Measurements from ENCODE around the gene PIP5K1B. TPM values are rescaled to one million over a fixed set of nuclear protein-coding genes. Genes with fewer than 3 reads are reported as not detected.
"Not testable (repeated sequence)": the region's sequence is repeated elsewhere in the genome, so short reads cannot be mapped to it uniquely, and the experiment has no call there.

Gene PIP5K1B
- total RNA-seq, 1 experiment from 2014 or later = not detected

DNA sequence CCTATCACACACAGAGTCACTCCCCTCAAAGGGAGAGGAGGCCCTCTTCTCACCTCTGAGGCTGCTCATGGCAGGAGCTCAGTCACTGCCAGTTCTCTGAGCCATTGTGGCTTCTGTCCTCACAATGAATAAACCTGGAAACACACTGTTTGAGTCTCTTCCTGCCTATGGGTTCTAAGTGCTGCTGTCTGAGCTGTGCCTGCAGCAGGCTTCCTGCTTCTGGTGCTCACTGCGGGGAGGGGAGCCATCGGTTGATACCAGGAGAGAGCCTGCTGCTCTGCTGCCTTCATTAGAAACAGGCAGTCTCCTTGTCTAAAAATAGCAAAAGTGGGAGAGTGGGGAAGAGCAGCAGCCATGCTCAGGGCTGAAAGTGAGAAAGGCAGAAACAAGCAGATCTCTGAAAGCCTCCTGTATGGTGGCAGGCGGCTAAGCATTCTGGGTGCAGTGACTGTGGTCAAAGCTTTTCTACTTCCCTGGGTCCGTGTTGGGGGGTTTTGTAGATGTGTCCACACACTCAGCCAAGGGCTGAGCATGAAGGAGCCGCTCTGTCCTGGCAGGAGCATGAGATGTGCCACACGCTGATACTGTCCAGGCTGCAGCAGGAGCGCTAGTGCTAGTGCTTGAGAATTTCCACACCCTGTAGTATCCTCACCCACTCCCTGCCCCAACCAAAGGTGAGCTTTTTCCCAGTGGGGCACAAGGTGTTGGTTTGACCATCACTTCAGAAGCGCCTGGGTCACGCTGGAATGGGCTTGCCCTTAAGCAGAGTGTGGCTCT lies 274.7 kb downstream of the PIP5K1B start:
- no peak for DNase-seq (ENCODE audit: low read depth)

GRCh38 chr9:68980341-68980914 lies 275.4 kb downstream of the PIP5K1B start:
- no peak for DNase-seq (ENCODE audit: low read depth)

DNA sequence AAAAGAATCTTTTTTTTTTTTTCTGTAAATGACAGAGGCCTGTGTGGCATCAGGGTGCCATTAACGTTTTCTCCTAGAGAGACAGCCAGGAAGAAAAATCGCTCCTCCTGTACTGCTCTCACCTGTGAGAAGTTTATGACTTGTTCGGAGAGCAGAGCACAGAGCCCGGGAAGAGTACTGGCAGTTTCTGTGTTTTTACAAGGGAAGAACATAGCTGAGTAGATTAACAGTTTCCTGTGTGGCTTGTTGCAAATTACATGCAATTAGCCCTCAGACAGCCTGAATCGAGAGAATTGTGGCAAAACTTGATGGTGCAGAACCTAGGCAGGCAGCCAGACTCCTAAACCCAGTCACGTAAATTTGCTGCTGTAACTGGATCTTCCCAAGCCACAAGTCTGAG lies 276.7 kb downstream of the PIP5K1B start:
- DNase-seq (ENCODE audit: low read depth) = no peak

- no peak for DNase-seq (ENCODE audit: low read depth)
Measured at GRCh38 chr9:68983008-68983411, 278.0 kb downstream of the PIP5K1B start.

DNA sequence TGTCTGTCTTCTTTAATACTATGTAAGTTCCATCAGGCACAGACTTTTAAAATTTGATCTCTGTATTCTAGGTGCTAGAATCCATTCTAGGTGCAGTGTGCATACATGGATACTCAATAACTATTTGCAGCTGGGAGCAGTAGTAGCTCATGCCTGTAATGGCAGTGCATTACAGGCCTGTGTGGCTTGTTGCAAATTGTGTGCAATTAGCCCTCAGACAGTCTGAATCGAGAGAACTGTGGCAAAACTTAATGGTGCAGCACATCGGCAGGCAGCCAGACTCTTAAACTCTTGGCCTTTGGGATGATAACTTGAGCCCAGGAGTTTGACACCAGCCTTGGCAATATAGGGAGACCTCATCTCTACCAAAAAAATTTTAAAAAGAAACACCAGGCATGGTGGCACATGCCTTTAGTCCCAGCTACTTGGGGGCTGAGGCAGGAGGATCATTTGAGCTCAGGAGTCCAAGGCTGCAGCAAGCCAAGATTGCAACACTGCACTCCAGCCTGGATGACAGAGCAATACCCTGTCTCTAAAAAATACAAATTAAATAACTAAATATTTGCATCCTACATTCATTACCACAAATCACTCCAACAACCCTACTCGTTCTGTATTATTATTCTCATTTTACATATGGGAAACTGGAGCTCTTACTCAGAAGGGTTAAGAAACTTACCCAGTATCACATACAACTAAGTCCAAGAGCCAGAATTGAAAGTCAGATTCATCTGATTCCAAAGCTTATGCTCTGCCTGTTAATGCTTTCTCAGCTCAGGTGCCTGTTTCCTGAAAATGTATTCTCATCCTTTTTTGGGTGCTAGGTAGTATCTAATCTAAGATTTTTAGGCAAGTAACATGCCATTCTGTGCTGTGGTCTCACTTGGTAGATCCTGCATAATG lies 278.7 kb downstream of the PIP5K1B start:
- no peak for DNase-seq (ENCODE audit: low read depth)

GRCh38 chr9:68986949-68987348 lies 281.9 kb downstream of the PIP5K1B start:
- not testable (repeated sequence) for DNase-seq (ENCODE audit: low read depth)

DNA sequence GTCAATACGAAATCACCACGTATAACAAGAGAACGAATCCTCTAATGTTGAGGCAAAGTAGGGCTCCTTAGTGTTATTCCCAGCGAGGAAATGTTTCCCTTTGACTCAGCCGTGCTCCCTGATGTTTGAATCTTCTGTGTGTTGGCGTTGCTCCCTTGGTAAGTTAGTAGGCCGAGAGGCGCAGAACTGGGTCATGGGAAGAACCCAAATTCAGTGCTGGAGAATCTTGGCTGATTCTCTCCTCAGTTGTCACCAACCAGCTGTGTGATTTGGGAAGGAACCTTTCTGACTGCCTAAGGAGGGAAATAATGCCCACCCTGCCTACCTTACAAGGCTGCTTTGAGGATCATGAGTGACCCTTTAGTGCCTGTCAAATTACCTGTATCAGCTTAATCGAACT lies 286.4 kb downstream of the PIP5K1B start:
- no peak for DNase-seq (ENCODE audit: low read depth)

- no peak for DNase-seq (ENCODE audit: low read depth)
Measured at GRCh38 chr9:68995776-68996175, 290.7 kb downstream of the PIP5K1B start.

DNA sequence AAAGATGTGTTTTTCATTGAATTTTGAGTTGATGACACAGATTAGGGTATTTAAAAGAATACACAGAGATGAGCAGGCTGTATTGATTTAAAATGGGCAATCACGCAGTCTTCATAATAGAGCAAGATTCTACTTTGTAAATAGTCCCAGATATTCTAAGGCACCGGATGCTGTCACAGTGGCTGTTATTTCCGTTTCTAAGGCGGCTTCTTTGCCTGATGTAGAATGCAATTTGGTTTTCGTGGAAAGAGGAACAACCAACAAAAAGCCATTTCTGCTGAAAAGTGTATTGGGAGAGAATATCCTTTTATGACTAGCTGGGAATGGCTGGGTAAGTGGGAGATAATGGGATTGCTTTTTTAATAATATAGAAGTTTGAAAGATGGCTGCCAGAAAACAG lies 291.4 kb downstream of the PIP5K1B start:
- DNase-seq (ENCODE audit: low read depth) = no peak

DNA sequence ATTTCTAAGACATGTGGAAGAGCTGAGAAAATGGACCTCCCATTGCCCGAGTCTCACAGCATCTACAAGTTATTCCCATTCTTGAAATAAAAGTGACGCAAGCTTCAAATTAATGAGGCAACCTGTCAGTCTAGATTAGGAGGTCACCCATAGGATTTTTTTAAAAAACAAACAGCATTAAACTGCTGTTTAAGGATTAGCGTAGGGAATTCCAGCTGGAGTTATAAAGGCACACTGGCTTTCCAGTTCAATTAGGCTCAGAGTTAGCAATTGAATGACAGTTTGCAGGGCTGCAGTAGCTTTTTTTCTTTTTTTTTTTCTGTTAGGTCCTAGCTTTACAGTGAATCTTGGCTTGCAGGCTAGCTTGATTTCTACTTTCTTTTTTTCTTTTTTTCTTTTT lies 292.6 kb downstream of the PIP5K1B start:
- DNase-seq (ENCODE audit: low read depth) = no peak

GRCh38 chr9:68998385-68998784 lies 293.3 kb downstream of the PIP5K1B start:
- no peak for DNase-seq (ENCODE audit: low read depth)

DNA sequence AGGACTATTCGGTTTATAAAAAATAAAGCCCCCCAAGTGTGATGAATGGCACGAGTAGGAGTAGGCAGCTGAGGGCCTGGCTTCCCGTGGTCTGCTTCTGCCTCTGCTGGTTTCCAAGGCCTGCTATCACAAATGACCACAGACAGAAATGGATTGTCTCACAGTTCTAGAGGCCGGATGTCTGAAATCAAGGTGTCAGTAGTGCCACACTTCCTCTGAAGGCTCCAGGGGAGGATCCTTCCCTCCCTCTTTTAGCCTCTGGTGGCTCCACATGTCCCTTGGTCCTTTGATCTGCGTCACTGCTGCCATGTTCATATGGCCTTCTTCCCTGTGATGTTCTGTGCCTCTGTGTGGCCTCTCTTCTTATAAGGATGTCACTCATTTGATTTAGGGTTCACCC lies 293.8 kb downstream of the PIP5K1B start:
- DNase-seq (ENCODE audit: low read depth) = no peak

DNA sequence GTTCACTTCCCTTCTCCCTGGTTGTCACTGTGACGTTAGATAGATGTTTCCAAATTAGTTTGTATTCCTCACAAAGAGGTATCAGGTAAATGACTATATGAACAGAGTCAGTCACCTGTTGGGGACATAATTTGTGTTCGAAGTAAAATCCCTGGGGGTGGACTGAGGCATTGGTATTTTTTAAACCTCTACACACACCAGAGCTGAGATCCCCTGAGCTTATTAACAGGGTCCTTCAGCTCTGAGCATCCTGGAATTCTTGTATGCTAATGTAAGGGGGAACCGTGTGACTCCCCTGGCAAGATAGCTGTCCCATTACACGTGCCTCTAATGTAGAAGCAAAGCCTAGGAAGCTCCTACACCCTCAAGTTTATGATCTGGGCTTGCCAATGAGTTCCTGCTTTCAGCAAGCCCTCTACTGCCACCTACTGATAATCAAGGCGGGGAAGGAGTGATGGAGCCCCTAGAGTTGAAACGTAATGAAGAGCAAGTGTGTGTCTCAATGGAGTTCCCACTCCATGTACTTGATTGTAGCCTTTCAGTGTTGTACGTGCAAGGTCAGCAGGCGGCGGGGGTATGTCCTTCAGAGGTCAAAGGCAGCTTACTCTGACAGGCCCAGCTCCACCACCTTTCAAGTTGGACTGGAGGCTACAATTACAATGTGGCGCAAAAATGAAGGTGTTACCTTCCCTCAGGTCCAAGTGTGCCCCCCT lies 294.5 kb downstream of the PIP5K1B start:
- peak; percentile 61 for DNase-seq (ENCODE audit: low read depth)

GRCh38 chr9:69001921-69002320 lies 296.9 kb downstream of the PIP5K1B start:
- no peak for DNase-seq (ENCODE audit: low read depth)

DNA sequence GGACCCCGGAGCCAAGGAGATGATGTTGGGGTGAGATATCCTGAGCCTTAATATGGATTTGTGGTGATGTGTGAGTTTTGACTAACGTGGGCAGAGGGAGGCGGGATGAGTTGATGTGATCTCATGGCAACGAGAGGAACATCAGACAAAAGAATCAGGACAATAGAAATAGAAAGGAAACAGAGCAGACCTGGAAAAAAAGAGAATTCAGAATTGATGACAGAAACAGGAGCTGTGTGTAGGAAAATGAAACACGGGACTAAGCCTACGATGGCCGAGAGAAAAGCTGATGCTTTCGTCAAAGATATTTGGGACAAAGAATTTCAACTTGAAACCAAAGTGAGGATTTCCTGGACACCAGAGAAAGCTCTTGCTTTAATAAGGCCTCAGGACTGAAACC lies 298.0 kb downstream of the PIP5K1B start:
- no peak for DNase-seq (ENCODE audit: low read depth)

DNA sequence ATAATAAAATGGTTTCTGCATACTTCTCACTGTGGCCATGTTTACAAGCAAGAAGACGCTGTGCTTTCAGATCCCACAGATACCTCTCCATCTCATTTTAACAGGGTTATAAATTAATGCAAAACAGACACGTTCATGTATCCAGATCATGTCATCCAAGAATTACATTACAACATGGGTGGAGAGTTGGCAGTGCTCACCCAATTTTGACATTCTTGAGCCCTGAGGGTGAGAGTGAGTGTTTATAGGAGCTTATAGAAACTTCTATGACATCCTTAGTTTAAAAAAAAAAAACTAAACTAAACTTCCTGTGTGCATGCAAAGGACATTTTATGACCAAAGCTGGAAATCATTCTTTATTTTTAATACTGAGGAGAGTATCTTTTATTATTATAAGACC lies 299.8 kb downstream of the PIP5K1B start:
- DNase-seq (ENCODE audit: low read depth) = no peak

- DNase-seq (ENCODE audit: low read depth) = no peak
Measured at GRCh38 chr9:69009708-69010107, 304.7 kb downstream of the PIP5K1B start.

DNA sequence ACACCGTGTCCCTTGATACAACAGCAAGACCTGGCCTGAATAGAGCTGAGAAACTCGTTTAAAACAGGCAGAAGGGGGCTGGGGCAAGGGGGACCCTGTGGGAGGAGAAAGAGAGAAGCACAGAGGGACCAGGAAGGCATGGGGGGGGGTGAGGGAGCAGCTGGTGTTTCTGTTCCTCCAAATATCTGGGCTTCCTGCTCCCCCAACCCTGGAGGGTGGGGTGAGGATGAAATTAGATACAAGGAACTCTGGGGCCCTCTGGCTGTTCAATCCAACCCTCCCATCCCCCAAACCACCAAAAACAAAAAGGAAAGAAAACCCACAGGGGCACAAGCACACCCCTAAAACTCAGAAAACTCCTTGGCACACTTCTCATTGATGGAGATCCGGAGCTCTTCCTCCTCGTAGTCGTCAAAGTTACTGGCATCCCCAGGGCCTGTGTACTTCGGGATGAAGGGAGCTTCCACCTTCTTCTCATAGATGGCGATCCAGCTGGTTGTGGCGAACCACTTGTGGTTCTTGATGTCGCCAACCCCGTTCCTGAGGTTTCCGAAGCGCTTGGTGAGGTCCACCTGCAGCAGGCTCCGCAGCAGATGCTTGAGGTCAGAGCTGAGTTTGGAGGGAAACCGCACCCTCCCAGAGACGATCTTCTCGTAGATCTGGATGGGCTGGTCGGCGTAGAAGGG lies 307.8 kb downstream of the PIP5K1B start:
- no peak for DNase-seq (ENCODE audit: low read depth)

DNA sequence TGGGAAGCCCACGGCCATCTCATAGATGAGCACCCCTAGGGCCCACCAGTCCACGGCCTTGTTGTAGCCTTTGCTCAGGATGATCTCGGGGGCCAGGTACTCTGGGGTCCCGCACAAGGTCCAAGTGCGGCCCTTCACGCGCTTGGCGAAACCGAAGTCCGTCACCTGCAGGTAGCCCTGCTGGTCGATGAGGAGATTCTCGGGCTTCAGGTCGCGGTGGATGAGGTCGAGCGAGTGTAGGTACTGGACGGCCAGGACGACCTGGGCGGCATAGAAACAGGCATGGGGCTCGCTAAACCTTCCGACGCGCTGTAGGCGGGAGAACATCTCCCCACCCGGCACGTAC lies 308.3 kb downstream of the PIP5K1B start:
- DNase-seq (ENCODE audit: low read depth) = no peak

DNA sequence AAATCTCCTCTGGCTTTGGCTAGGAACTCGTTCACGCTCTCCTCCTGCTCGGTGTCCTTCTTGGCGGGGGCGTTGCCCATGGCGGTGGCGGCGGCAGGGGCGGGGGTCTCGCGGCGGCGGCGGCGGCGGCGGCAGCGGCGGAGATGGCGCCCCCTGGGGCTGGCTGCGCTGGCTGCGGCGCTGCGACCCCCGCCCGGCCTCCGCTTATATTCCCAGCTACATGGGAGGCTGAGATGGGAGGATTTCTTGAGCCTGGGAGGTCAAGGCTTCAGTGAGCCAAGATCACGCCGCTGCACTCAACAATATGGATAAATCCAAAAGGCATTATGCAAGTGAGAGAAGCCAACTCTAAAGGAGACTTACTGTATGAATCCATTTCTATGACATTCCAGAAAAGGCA lies 309.0 kb downstream of the PIP5K1B start, which contains the start of gene PRKACG:
TSS of gene PRKACG (minus strand) at position 101 of the 400 bp plus-strand sequence. CDS start at position 80, 21 bp downstream.
- DNase-seq (ENCODE audit: low read depth) = no peak

Data from HT1080 (cell line).